HG02588 (cell line): Measurements from ENCODE around the gene ITLN1.
A peak's percentile ranks its signal among the peaks of the same experiment; 100 is the strongest.
"Not testable (repeated sequence)": the region's sequence is repeated elsewhere in the genome, so short reads cannot be mapped to it uniquely, and the experiment has no call there.

Experiments used
- ATAC-seq: cut with Tn5 transposase; IDR thresholded peaks from one replicate; pipeline ENCODE4 v1.9.1; 2021; ENCODE audit warnings: mild to moderate bottlenecking, moderate library complexity; ENCODE audit not compliant: unreplicated experiment

ITLN1 gene

DNA sequence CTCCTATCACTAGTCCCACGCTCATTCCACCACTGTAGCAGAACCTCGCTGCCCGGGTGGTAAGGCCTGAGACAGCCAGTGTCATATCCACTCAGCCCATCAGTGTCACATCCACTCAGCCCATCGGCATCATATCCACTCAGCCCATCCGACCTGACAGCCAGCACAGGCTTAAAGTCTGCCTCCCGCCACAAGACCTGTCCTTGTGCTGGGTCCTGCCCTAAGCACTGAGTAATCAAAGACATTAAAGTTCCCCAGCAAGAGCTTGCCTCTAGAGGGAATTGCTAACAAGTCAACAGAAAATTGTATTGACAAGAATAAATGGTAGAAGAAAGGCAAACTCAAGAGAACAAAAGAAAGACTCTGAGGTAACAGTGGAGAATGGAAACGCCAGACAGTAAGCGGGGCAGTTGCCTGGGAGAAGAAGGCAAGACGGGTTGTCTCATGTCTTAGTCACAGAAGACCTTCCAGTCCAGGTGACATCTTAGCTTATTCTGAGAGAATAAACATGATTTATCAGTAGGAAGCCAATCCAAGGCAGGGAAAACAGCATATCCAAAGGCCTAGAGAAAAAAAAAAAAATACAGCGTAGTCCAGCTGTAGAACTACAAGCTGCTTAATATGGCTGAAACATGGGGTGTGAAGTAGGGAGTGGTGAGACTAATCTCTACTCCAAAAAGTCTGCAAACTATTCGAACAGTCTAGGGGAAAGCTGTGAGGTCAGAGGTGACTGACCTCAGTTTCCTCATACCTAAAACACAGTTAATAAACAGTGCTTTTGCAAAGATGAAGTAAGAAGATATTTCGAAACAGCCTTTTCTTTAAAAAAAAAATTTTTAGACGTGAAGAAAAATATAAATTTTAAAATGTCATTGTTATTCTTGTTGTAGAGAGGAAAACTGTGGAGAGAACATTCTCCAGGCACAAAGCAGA, 1.1 kb downstream of the ITLN1 start:
- no peak for ATAC-seq

DNA sequence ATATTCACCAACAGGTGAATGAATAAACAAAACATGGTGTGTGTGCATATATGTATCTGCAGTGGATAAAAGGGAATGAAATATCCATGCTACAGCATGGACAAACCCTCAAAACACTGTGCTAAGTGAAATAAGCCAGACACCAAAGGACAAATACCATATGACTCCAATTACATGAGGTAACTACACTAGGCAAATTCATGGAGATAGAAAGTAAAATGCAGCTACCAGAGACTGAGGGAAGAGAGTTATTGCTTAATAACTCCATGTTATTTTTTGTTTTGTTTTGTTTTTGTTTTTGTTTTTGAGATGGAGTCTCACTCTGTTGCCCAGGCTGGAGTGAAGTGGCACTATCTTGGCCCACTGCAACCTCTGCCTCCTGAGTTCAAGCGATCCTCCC, 2.4 kb downstream of the ITLN1 start:
- no peak for ATAC-seq

DNA sequence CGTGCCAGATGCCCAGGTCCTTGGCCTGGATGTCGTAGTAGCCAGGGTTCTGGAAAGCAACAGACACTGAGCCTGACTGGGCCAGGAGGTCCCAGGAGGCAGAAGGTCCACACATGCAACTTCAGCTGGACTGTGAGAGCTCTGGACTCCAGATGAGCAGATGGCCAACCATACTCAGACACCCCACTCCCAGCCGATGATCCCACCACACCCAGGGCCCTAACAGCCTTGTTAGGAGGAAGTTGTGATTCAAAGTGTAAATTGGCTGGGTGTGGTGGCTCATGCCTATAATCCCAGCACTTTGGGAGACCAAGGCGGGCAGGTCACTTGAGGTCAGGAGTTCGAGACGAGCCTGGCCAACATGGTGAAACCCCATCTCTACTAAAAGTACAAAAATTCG, 3.7 kb downstream of the ITLN1 start:
- not testable (repeated sequence) for ATAC-seq

DNA sequence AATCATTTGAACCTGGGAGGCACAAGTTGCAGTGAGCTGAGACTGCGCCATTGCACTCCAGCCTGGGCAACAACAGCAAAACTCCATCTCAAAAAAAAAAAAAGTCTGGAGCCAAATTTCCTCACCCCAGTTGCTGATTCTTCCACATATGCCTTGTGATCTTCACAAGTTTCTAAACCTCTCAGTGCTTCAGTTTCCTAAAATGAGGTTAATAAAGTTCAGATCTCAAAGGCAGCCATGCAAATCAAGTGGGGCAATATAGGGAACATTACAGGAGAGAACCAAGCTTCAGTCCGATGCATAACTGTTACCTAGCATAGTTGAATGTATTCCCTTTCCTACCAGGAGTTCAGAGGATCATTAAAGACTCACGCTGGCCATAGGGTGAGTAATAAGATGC, 4.8 kb downstream of the ITLN1 start:
- ATAC-seq = no peak

DNA sequence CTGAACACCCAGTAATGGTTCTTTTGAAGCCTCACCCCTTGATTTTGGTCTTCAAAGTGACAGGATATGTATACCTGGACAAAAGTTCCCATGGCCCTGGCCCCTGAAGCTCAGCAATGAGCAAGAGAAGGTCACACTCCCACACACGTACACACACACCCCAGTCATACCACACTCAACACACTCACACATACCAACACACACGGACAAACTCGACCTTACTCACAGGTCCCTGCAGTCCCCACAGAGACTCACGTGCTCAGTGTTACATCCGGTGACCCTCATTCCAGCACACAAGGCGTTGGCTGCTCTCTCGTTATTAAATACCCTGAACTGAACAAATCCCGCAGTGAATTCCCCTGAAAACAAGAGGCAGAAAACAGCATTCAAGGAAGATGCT, 5.9 kb downstream of the ITLN1 start:
- no peak for ATAC-seq

DNA sequence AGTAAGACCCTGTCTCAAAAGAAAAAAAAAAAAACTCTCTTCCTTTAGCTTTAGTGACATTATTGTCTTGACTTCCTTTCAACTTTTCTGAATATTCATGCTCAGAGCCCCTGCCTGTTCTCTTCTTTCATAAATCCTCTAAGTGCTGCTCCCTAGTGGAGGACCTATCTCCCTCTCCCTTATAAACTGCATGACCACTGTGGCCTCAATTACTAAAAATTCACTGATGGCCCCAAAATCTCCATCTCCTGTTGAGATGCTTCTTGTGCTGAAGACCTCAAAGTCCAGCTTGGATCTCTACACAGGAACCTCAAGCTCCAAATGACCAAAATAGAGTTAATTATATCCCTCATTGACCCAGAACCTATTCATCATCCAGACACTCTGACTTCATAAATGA, 7.8 kb downstream of the ITLN1 start:
- ATAC-seq = no peak

DNA sequence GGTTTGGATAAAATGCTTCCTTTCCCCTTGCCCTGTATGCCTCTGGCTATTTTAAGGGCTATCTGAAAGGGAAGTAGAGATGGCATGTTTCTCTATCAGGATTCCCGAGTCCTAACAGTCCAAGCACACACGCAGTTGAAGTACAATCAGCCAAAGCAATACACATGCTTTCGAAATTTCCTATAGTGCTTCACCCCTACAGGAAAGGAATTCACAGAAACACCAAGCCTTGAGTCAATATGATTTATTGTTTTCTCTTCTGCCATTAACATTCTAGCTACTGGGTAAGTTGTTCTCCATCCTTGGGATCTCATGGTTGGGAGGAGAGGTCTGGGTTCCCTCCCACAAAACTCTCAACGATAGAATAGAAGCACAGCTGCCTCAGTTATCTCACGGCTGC, 8.7 kb downstream of the ITLN1 start:
- ATAC-seq = no peak

DNA sequence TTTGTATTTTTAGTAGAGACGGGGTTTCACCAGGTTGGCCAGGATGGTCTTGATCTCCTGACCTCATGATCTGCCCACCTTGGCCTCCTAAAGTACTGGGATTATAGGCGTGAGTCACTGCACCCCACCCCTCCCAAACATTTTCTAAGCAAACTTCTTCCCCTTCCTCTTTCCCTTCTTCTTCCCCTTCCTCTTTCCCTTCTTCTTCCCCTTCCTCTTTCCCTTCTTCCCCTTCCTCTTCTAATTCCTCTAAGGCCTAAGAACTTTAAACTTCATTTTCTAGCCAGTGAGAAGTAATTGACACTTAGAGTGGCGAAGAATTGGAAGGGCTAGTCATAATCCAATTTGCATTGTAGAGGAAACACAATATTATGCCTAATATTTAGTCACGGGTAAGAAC, 9.4 kb downstream of the ITLN1 start:
- ATAC-seq = not testable (repeated sequence)

DNA sequence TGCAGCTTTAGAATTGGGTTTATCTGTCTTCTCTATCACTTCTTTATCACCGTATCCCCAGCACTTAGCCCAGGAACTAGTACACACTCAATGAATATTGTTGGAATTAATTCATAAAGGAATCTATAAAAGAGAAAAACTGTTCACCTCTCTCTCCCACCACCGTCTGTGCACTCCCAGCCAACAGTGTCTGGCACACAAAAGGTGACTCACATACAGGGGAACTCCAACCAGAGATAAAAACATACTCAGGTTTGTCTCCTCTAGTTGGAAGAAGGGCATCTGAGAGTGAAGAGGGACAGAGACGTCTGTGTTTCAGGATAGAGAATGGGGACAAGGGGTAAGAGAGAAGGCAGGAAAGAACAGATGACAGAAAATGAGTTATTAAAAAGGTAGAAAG, 10.0 kb downstream of the ITLN1 start:
- no peak for ATAC-seq

DNA sequence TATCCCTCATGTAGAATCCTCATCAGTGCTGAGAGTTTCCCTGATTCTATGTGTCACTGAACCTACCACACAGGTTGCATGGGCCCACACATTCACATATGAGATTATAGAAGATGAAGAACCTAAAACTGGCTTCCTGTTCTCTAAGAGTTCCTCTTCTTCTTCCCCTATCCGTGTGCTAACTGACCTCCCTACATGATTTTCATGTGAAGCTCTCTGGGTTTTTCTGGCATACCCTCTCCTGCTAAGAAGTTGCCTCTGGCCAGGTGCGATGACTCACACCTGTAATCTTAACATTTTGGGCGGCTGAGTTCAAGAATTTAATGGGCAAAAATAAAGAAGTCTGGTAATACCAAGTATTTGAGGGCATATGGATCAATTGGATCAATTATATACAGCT, 16.8 kb downstream of the ITLN1 start:
- ATAC-seq = no peak

DNA sequence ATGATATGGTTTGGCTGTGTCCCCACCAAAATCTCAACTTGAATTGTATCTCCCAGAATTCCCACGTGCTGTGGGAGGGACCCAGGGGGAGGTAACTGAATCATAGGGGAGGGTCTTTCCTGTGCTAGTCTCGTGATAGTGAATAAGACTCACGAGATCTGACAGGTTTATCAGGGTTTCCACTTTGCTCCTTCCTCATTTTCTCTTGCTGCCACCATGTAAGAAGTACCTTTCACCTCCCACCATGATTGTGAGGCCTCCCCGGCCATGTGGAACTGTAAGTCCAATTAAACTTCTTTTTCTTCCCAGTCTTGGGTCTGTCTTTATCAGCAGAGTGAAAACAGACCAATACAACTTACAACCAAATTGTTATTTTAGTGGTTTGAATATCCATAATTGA, 17.3 kb downstream of the ITLN1 start:
- not testable (repeated sequence) for ATAC-seq

DNA sequence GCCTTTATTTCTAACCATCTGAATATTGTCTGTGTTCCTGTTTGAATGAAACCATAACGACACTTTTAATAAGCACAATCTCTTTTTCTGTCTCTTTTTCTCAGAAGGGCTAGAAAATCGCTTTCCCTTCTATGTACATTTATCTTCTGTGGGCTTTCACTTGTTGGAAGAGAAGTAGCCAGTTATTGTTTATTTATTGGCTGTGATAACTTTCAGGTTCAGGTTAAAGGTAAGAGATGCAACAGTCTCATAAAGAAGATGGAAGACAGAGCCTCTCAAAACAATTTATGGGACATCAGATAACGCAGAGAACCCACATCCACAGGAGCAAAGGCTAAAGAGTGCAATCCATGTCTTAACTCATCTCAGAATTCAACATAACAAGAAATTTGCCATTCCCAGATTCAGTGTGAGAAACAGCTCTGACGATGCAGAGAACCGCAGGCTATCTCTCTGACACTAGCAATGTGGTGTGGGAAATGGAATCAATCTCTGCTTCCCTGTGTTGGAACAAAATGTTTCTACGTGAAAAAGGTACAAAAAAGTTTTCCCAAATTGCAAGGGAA, 18.2 kb downstream of the ITLN1 start:
- ATAC-seq = no peak

DNA sequence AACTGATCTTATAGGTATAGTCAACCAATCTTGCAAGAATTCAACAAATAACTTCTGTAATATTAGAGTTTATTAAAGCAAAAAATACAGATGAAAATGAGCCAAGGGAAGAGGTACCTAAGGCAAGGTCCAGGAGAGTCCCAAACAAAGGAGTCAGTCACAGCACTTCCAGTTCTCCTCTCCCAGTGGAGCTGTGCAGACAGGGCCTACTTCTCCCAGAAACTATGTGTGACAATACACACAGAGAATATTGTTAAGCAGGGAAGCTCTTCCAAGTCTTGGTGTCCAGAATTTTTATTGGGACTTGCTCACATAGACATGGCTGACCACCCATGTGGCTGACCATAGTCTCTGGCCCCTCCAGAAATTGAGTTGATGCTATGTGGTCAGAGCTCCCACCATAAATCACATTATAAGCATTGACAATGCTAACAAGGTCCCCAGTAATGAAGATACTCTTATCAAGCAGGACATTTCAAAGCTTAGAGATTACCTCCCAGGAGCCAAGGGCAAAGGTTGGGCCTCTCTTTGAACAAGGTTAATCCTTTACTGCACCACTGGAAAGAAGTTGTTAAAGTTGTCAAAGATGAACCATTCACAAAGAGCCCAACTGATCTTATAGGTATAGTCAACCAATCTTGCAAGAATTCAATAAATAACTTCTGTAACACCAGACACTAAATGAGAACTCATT, 18.8 kb downstream of the ITLN1 start:
- ATAC-seq = no peak

DNA sequence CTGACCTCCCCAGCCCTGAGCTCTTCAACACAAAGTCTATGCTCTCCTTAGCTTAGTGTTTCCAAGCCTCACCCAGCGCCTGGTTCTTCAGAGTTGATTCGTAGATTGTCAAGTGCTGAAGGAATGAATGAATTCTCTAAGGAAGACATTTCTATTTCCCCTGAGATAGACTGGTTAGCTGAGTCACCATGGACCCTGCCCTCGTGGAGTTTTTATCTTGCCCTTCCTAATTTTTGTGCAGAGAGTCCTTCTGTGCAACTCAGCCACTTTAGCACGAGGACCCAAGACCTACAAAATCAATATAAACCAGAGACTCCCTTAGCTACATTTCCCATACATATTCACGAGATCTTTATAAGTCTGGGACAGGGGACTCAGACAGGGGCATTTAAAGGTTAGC, 19.6 kb downstream of the ITLN1 start:
- ATAC-seq = no peak

DNA sequence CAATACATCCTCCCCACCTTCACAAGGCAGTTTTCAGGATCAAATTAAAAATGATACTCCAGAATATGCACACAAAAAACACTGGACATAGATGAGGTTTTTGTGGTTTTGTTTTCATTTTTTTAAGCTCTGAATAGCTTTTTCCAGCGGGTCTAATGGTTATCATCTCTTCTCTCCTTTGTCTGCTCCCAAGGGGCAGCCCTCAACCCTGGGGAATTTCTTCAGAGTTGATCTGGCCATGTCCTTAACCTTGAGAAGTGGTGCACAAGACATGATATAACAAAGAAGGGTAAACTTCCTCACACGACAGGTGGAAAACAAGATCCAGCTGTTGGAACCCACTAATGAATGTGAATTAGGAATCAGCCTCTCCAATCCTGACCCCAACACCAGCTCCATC, 20.8 kb downstream of the ITLN1 start:
- no peak for ATAC-seq

DNA sequence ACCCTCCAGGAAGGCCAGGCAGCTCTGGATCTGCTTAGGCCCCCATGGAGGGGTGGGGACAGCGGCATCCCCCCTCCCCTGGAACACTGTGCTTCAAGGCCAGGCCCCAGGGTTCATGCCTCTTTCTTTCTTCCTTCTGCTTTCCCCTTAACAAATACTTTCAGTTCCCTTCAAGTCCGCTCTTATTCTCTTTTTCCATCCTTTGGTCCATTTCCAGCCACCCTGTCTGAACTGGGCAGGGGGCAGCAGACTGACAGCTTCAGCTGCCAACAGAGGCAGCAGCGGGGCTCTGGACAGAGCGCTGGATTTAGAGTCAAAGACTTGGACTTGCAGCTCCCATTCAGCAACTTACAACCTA, 21.2 kb downstream of the ITLN1 start:
- no peak for ATAC-seq

DNA sequence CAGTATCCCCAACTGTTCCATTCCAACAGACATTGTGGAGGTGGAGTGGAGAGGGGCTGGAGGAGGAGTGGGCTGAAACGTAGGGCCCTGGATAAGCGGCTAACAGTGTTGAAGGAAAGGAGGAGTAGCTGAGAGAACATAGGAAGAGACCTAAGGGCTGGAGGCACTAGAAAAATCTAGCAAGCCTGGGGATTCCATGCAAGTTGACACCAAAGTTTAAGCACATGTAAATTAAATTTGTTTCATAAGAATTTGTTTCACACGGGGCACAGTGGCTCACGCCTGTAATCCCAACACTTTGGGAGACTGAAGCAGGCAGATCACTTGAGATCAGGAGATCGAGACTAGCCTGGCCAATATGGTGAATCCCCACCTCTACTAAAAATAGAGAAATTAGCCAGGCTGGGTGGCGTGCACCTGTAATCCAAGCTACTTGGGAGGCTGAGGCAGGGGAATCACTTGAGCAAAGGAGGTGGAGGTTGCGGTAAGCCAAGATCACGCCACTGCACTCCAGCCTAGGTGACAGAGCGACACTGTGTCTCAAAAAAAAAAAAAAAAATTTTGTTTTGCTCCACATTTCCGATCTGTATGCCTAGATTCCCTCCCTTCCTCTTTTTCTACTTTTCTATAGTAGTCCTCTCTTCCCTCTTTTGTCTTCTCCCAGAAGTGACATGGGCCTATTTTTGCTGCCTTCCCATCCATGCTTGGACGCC, 21.8 kb downstream of the ITLN1 start:
- ATAC-seq = no peak

DNA sequence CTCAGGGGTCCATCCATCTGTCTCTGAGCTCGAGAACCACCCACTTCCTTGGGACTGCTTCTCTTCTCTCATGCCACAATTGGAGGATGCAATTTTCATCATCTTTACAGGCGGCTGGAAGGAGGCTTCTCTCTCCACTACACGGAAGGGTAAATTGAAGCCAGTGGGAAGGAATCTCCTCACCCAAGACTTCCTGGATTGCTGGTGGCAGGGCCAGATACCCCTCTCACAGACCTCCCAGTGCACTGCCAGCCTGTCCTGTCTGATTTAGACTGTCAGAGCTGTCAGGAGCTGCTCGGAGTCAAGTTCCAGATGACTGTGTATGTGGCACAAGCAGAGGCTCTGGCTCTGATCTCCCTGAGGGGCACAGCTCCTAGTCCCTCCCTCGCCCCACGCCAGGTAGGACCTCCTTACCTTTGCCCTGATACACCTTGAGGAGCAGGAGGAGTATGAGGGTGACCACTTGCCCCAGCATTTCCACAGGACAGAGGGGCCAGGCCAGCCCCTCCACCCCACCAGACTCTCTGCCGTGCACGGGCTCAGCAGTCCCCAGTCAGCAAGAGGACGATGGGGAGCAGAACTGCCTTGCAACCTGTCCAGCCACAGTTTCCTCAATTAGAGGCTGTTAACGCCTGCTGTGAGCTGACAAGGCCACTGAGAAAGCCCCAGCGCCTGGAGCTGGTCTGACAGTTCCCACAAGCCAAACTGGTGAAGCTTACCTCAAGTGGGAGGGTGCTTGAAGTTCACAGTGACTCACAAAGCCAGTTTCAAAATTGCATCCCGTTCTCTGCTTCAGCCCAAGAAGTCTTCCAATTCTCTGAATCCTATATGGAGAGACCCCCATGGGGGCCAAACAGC, 22.5 kb downstream of the ITLN1 start, which contains the start of gene CD244:
CD244 (minus strand) TSS at position 685 of the 858 bp plus-strand sequence; CDS start at position 475, 210 bp downstream.
- ATAC-seq = peak; percentile 80

DNA sequence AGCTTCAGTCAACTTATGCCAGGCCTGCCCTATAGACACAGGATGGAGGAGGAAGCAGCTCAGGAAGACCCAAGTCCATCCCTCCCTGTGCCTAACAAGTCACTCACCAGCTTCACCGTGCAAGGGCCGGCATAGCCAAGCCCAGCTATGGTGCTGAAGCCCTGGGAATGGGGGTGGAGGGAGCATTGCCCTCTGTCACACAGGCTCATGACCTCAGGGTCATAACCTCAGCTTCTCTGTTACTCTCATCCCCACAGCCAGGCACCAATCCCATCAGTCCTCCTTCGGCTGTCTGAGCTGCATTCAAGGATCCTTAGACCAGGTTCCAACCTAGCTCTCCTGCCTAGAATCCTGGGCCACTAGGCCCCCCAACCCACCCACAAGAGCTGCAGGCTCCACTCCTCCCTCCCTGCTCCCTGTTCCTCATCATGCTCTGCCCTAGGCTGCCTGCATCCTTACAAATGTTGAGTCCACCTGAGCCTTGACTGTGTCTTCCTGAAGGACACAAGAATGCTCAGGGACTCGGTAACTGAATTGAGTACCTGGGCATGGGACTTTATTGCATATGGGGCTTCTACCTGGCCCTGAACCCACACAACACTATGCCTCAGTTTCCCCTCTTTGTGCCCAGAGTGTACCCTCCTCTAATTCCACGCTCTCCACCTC, 24.0 kb downstream of the ITLN1 start:
- ATAC-seq = no peak

DNA sequence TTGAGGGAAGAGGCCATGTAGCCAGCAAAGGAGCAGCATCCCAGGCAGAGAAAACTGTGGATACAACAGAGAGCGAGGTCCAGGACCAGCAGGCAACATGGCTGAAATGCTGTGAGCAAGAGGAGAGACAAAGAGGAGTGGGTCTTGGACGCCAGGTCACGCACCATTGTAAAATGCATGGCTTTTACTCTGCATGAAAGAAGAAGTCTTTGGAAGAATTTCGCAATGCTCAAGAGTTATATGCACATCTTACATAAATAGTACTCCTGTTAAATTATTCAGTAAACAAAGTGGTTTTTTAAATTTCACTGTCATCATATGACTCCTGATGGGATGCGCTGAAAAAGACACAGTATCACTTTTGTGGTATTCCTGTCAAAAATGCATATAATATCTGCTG, 25.8 kb downstream of the ITLN1 start:
- ATAC-seq = no peak
